SHP77 (cell line): ENCODE results near the gene QSOX1.

Experiments used
- DNase-seq, 2 experiments: peaks; one replicate each; lab custom pipeline; 2025; lab: John Stamatoyannopoulos, UW

Gene QSOX1

DNA sequence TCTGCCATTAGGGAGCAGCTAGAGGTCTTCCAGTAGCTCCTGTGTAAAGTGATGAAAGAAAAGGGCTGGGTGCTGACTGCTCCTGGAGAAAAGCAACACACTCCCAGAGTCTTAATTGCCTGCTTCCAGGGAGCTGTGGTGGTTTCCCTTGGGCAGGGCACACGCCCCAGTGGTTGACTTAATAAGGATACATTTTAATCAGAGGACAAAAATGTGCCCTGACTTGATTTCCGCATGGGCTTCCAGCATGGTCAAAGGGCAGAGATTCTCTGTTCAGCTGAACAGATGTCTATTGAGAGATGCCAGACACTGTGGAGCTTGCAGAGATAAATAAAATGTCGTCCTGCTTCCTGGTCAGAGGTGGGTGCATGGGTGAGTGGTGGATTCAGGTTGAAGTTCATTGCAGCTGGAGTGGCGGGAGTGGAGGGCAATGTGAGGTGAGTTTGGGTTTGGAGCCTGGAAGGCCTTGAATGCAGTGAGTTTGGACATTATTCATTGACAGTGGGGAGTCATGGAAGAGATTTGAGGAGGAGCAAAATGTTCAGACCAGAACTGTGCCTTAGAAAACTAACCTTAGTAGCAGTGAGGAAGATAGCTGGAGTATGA lies 16.0 kb downstream of the QSOX1 start:
- DNase-seq, result no peak

DNA sequence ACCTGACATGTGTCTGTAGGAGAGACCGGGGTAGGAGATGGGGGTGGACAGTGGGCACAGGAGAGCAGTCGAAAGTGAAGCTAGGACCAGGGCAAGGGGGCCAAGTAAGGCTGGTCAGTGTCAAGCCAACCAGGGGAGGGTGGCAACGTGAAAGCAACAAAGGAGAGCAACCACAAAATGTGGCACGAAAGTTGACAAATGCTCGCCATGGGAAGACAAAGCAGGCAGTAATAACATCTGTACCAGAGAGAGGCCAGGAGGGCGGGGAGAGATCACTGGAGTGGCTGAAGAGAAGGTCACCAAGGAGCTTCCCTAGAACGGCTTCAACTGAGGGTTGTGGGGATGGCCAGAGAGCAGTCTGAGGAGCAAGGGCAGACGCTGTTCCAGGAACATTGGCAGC lies 17.0 kb downstream of the QSOX1 start:
- no peak for DNase-seq

DNA sequence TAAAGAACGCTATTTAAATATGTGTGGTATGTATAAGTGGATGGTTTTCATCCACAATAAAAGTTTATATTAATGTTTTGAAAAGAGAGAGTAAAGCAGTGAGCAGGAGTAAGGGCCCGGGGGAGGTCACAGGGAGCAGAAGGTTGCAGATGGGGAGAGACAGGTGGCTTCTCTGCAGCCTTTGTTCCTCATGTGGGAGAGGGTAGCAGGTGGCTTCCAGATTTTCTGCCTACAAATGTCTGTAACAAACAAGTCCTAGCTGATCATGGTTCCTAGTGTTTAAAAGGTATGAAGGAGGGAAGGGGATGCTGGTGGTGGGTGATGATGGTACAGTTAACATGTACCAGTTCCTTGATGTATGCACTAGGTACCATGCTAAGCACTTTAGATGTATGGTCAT lies 18.8 kb downstream of the QSOX1 start:
- DNase-seq, result no peak

DNA sequence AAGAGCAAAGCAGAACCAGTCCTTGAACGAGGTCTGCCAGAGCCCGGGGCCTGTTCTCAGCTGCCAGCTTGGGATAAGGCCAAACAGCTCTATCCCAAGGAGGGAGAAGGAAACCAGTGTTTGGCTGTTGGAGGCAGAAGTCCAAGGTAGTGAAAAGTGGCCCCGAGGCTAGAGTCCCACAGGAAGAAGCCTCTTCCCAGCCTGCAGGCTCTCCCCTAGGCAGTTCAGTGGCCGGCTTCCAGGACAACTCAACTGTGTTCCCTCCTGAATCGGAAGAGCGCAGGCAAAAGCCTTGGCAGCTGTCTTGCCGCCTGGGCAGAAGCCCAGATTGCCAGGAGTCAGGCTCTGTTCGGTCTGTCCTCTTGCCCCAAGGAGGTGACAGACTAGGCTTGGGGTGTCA lies 19.3 kb downstream of the QSOX1 start:
- DNase-seq, result no peak

DNA sequence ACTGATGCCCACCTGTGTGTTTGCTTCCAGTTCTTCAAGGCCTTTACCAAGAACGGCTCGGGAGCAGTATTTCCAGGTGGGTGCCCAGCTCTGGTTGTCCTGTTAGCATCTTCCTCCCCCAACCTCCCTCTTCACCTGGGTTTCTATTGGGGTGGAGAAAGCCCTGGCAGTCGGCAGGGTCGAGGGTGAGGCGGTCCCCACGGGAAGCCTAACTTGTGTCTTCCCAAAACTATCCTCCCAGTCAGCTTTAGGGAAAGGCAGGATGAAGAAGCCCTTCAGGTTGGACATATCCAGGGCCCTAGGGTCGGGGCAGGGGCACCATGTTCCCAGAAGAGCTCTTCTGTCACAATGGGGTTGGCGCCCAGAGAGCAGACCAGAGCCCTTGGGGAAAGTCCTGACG lies 20.6 kb downstream of the QSOX1 start:
- no peak for DNase-seq

DNA sequence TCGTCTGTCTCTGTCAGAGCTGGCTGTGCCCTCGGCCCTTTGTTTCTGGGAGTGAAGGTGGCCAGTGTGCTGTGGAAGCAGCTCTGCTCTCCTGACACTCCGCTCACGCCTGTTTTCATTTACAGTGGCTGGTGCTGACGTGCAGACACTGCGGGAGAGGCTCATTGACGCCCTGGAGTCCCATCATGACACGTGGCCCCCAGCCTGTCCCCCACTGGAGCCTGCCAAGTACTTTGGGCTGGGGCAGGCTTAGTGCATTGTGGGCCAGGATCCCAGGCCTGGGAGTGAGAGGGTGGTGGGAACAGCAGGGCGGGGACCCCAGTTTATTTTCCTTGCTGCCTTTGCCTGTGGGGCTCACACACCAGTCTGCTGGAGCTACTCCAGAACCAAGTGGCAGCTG lies 21.1 kb downstream of the QSOX1 start:
- no peak for DNase-seq

DNA sequence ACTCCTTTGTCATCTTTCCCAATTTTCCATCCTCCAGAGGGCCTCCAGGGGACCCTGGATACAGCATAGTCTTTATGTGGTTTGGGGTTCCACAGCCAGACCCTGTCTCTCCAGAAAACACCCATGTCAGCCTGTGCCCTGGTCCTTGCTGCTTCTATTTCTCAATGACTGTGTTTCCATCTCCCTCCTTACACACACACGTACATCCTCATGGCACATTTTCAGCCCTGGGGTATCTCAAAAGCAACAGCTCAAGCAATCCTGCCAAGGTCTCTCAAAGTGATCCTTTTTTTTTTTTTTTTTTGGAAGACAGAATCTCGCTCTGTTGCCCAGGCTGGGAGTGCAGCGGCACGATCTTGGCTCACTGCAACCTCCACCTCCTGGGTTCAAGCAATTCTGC lies 22.3 kb downstream of the QSOX1 start:
- DNase-seq, result no peak

DNA sequence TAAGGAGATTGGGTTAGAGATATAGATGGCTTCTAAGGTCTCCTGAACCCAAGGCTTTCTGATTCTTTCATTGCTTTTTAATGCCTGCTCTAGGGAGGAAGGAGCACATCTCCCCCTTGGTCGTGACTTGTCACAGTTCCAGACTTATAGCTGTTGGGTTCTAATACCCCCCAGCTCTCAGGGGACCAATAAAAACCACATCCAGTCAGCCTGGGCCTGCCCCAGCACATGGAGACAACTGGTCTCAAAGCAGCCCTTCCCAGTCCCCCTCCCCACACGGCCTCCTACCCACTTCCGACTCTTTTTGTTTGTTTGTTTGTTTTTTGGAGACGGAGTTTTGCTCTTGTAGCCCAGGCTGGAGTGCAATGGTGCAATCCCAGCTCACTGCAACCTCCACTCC lies 23.3 kb downstream of the QSOX1 start:
- no peak for DNase-seq

DNA sequence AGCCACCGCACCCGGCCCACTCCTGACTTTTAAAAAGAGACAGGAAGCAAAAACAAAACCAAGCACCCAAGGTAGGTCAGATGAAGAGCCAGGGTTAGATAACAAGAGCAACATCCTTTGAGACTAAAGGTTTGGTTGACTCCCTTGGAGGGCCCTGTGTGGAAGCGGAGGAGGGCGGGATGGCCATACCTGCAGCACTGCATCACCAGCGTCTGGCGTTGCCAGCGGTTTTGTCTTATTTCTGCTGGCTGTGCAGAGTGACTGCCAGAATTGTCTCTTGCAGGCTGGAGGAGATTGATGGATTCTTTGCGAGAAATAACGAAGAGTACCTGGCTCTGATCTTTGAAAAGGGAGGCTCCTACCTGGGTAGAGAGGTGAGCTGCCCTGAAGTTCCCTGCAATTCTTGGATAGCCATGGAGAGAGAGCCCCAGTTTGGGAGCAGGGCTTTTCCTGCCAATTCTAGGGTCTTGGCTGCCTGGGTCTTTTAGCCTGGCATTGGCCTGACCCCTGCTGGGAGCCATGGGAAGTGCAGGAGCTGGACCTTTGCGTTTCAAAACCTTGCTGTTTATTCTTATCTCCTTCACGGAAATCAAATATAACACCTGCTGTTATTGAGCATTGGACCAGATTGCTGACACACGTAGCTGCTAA lies 24.0 kb downstream of the QSOX1 start:
- DNase-seq, result peak in 1 of 2 experiments; percentile 34

DNA sequence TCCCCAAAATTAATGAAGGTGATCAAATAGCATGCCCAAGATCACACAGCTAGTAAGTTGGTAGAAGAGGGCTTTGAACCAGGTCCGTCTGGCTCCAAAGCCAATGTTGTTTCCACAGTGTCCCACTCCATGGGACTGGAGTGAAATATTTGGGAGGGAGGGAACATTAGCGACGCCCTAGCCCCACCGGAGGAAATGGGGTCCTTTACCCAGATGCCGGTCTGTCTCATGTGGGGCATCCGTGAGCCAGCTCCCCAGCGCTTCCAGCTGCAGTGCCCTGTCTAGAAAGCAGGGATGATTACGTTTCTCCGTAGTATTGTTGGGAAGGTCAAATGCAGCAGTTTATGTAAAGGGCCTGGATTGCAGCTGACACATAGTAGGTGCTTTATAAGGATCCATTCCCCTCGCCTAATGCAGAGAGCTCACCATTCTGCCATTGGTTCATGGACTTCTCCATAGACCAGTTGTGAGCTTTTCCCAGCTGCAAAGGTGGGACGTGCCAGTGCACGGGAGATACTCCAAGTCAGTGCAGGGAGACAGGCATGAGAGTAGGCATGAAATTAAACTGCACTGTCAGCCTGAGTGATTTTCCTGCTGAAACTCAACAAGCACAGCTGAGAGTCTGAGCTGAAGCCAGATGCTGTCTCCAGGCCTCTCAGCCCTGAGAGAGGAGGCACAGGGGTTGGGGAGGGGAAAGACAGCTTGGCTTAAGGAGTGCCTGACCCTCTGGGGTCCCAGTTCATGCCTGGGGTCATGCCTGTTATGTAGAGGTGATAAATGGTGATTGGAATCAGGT lies 24.7 kb downstream of the QSOX1 start:
- DNase-seq, result no peak

DNA sequence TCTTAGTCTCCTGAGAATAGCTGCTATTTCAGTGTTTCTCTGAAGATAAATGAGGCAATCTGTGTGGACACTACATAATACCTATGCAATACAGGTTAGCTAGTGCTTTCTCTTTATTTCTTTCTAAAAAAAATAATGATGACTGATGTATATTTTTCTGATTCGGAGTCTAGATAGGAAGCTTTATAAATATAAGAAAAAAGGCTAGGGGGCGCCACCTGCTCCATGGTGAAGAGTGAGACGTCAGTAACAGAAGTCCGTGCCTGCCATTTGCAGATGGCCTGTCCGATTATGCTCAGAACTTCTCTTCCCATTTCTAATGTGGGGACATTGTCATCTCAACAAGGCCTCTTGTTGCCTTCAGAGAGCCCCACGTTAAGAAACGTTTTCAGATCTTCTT lies 26.4 kb downstream of the QSOX1 start:
- peak in 1 of 2 experiments; percentile 24 for DNase-seq

DNA sequence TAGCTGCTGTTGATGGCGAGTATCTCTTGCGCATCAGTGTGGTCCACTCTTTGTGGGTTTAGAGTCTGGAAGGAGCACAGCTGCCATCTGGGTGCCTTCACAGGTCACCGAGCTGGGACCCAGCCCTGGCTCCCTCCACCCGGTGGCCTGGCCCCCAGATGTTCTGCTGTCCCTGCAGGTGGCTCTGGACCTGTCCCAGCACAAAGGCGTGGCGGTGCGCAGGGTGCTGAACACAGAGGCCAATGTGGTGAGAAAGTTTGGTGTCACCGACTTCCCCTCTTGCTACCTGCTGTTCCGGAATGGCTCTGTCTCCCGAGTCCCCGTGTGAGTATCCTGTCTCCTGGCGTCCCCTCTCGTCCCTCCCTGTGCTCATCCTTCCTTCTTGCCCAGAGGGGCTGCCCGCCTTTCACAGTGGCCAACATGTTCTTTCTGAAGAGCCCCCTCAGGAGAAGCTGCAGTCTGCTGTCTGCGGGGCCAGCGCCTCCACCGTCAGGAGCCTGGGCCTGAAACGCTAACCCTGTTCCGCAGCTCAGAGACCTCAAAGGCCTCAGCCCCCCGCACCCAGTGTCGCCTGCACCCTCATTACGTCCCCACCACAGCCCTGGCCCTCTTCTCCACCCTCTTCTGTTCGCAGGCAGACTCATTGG lies 27.4 kb downstream of the QSOX1 start:
- DNase-seq, result no peak

DNA sequence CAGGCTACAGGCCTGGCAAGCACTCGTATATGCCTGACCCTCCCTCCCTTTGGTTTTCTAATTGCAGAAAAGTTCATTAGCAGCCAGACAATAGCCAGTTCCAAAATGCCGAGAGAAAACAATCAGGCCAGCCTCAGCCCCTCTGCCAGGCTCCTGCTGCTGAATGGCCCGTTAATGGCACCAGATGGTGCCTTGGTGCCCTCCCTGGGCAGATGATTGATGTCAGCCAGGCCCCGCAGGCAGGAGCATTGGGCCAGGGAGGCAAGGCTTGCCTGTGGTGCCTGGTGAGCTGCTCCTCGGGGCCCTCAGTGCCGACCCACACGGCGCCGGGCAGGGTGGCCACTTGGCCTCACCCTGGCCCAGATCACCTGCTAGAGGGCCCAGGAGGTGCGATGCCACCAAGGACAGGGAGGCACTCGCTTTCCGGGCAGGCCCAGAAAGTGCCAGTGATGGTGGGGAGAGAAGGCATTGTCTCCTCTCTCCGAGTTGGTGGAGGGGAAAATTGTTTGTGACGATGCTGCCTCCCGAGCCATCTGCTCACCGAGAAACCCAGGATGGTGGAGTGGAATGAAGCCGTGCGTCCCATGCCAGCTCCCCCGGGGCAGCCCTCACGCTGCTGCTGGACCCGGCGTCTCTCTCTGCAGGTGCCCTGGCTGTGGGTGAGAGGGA lies 28.1 kb downstream of the QSOX1 start:
- DNase-seq, result no peak

DNA sequence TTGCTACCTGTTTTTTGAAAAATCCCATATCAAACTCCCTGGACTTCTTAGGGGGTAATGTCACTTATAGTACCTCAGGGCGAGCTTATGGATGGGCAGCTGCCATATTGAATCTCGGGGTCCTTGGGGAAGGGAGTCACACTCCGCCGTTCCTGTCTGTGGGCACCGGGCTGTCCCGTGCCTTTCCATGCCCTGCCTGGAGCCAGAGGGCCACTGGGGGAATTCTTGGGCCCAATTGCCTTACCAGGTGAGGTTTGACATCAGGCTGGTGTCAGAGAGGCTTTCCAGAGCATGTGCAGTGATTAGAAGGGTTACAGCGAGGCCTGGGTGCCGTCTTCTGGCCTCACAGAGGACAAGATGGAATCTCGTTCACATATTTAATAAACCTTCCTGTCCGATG lies 28.8 kb downstream of the QSOX1 start:
- no peak for DNase-seq

DNA sequence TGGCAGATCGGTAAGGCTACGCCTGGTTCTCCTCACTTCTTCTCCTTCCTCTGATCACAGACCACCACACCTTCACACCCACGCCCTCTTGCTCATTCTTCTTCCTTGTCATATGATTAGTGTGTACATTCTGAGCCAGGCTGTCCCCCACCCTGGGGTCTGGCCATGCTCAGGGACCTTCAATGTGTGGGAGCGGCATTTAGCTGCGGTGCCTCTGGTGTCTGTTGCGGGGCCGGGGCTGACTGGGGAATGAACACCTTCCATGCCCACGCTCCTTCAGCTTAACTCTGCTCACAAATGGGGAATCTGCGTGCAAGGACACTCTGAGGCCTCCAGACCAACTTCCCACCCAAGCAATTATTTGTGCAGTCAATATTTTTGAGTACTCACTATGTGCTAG lies 29.4 kb downstream of the QSOX1 start:
- DNase-seq, result no peak

DNA sequence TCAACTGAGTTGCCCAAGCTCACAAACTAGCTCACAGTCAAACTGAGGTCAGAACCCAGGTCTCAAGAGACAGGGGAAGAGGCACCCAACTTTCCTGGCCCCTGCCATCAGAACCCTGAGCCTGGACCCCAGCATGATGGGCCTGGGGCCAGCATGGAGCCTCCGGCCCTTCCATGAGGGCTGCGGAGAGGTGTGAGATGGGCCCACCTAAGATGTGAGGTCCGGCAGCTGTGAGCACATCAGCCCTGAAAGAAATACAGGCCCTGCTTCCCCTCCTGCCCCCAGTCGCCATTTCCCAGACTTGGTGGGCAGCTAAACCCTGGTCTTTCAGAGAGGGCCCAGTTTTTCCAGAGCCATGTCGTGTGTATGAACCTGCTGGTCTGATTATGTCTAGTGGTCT lies 30.6 kb downstream of the QSOX1 start:
- DNase-seq, result no peak

DNA sequence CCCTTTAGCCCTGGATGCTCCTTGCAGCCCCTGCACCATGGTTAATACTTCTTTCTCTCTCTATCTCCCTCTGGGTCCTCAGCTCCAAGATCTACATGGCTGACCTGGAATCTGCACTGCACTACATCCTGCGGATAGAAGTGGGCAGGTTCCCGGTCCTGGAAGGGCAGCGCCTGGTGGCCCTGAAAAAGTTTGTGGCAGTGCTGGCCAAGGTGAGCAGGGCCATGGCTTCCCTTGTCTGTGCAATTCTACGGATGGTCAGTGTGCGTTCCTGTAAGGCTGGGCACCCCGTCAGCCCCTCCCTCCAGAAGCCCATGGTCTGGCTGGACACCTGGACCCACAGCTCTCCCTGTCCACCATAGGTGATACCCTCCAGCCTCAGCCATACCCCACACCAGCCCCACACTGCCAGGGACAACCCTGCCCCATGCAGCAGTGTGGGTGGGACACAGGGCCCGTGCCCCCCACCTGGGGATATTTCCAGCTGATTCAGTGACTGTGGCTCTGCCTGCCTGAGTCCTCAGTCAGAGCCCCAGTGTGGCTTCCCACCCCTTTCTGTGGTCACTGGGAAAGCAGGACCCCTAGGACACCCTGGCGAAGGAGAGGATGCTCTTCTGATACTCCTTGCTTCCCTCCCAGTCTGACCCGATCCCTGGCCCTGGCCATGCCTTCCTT lies 31.4 kb downstream of the QSOX1 start:
- no peak for DNase-seq

DNA sequence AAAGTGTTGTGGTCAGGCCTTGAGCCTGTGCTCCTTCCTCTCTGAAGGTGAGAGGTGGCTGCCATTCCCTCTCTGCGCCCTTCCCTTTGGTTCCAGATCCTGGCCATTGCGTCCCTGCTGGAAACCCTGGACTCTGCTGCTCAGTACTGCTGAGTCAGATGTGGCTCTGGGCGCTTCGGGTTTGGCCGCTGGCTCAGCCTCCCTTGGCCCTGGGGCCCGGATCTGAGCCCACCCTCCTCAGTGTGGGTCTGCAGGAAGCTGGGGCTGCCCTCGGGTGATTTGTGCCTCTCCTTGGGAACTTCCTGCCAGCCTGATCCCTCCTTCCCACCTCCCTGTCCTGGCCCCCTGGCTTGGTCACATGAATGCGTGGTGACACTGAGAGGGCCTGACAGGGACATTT lies 32.2 kb downstream of the QSOX1 start:
- no peak for DNase-seq

DNA sequence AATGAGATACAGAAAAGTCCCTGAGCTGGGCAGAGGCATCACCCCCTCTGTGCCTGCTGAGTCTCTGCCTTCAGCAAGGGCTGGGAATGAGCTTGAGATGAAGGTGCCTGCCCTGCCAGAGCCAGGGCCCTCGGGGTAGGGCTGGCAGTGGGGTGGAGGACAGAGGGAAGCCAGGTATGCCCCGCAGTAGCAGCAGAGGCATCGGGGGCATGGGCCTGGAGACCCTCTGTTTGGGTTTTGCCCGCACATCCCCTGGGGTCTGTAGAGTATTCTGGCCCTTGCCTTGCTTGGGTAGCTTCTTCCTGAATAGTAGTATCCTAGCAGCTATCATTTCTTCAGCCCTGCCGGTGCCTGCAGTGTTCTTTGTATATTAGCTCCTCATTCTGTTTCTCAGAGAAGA lies 33.0 kb downstream of the QSOX1 start:
- DNase-seq, result no peak

DNA sequence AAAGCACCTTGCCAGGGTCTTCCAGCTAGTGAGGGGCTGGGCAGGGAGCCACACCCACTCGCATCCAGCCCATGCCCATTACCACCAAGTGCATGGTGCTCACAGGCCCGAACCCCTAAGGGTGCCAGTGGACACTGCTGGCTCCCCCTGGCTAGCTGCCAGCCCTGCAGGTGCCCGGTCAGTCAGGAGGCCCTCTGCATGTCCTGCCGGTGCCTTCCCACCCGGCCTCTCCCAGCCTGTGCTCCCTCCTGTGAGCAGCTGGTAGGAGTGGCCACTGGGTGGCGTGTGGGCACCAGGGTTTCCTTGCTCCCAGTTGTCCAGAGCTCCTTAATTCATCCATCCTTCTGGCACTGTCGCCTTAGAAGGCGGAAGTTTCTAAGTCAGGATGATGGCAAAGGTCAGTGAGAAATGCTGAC lies 33.4 kb downstream of the QSOX1 start:
- DNase-seq, result peak; percentile 51 to 61

DNA sequence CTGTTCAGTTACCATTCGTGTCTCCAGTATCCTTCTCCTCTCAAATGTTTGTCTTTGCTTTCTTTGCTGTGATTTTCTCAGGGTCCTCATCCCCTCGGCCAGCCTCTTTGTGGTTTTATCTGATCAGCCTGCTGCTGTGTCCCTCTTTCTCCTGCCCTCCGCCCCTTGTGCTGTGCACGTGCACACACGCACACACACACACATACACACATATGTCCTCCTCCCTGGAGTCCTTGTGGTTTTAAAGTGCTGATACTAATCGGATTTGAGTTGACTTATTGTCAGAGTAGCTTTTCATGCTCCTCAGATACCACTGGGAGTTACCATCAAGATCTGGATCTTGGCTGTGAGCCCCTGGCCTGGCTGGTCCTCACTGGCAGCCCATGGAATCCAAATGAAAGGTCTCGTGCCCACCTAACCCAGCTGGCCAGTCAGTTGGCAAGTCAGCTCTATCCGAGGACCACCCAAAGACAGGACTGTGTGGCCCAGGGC lies 34.1 kb downstream of the QSOX1 start:
- no peak for DNase-seq

DNA sequence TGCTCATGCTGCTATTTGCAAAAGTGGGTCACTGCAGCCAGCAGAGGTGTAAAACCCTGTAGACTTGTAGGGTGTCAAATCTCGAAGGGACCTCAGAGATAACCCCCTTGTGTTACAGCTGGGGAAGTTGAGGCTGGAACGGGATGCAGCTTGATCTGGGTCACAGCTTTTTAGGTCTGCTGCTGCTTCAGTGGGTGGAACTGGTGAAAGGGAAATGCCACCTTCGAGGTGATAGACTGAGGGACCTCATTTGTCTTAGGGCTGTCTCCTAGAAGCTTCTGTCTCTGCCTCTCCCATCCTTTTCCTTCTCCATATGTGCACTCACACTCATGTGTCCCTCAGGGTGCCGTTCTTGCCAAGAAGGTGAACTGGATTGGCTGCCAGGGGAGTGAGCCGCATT lies 35.4 kb downstream of the QSOX1 start:
- DNase-seq, result no peak
